Measurements from ENCODE around the gene GRK2.

The GRK2 gene

DNA sequence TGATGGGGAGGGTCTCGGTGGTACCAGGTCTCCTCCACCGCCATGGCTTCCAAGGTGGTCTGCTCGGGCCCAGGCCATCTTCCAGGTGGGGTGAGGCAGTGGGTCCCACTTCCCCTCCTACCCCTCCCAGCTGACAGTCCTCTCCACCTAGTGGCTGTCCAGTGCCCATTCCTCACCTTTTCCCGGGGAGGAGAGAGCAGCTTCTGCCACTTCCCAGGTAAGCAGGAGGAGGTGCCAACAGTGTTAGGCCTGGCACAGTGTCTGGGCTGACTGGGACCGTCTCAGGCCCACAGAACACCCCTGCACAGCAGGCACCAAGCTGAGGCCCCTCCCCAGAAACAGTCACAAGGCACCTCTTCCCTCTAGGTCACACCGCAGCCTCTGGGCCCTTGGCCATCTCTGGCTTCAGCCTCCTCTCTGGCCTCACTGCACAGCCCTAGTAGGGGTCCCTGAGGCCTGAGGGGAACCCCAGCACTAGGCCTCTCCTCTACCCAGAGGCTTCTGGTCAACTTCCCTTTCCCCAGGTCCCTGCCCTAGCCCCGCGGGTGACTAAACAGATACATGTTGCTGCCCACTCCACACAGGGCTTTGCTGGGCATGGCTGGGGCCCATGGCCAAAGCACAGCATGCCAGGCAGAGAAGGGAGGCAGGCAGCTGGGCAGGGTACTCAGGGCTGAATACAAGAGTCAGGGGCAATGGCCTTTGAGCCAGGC is 20.5 kb downstream of the GRK2 start:
- Histone ChIP-seq H3K27me3 (replicated peaks; ENCODE audit: control insufficient read depth, insufficient read depth, low read length) (no peaks in the 10 kb centered on the region), H3K36me3 (ENCODE audit: control insufficient read depth, insufficient read depth, low read length) (peaks cover 46% of the 10 kb centered on the region), H3K4me3 (replicated peaks; ENCODE audit: low read depth, low read length) (no peak overlapping the region)
- peak; percentile 9 for TF ChIP-seq CTCF (IDR thresholded peaks at IDR 0.05; ENCODE audit: insufficient read depth, low read length, poor library complexity, severe bottlenecking)
- DNase-seq (ENCODE audit: extremely low read depth, insufficient read length) = no peak

GRCh38 chr11:67287355-67288197 is 21.3 kb downstream of the GRK2 start:
- H3K4me3 ChIP-seq (replicated peaks; ENCODE audit: low read depth, low read length) = peak overlapping the region; percentile 91
- peaks cover 44% of the 10 kb centered on the region for H3K36me3 ChIP-seq (ENCODE audit: control insufficient read depth, insufficient read depth, low read length)
- DNase-seq (ENCODE audit: extremely low read depth, insufficient read length) = no peak
- no peak for TF ChIP-seq CTCF (IDR thresholded peaks at IDR 0.05; ENCODE audit: insufficient read depth, low read length, poor library complexity, severe bottlenecking)
- H3K27me3 ChIP-seq (replicated peaks; ENCODE audit: control insufficient read depth, insufficient read depth, low read length) = no peaks in the 10 kb centered on the region

- H3K27me3 ChIP-seq (replicated peaks; ENCODE audit: control insufficient read depth, insufficient read depth, low read length) = no peaks in the 10 kb centered on the region
- no peak for TF ChIP-seq CTCF (IDR thresholded peaks at IDR 0.05; ENCODE audit: insufficient read depth, low read length, poor library complexity, severe bottlenecking)
- DNase-seq (ENCODE audit: extremely low read depth, insufficient read length) = no peak
- H3K36me3 ChIP-seq (ENCODE audit: control insufficient read depth, insufficient read depth, low read length) = peaks cover 39% of the 10 kb centered on the region
- peak overlapping the region; percentile 91 for H3K4me3 ChIP-seq (replicated peaks; ENCODE audit: low read depth, low read length)
Observed at GRCh38 chr11:67288198-67288451, 21.9 kb downstream of the GRK2 start.

DNA sequence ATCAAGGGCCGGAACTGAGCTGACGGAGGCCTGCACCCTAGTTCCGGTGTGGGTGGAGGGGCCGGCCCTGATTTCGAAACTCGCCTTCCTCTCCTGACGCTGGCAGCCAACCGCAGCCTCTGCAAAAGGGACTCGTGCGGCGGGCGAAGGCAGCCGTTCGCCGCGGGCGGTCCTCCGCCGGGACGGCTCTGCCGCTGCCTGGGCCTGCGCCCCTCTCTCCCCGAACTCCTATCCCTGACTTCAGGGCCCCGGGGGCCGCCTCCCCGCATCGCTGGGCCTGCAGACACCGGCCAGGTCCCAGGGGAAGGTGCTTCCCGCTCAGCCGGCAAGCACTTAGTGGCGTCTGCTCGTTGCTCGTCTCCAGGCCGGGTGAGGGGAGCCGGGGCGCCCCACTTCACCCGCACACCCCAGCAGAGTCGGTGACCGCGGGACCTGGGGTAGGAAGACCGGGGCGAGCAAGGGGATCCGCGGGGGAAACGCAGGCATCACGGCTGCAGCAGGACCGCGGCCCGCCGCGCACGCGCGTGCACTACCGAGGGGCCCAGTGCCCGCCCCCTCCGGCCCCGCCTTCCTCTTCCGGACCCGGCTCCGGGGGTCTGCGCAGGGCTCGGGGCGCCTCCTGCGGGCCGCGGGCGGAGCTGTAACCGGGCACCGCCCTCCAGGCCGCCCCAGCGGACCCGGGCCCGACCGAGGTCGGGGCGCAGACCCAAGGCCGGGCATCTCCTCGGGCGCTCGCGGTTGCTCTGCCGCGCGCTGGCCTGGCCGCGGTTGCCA is 22.4 kb downstream of the GRK2 start:
- peaks cover 35% of the 10 kb centered on the region for H3K36me3 ChIP-seq (ENCODE audit: control insufficient read depth, insufficient read depth, low read length)
- peak; percentile 15 for TF ChIP-seq CTCF (IDR thresholded peaks at IDR 0.05; ENCODE audit: insufficient read depth, low read length, poor library complexity, severe bottlenecking)
- peak overlapping the region; percentile 91 for H3K4me3 ChIP-seq (replicated peaks; ENCODE audit: low read depth, low read length)
- H3K27me3 ChIP-seq (replicated peaks; ENCODE audit: control insufficient read depth, insufficient read depth, low read length) = no peaks in the 10 kb centered on the region
- peak; percentile 94 for DNase-seq (ENCODE audit: extremely low read depth, insufficient read length)

DNA sequence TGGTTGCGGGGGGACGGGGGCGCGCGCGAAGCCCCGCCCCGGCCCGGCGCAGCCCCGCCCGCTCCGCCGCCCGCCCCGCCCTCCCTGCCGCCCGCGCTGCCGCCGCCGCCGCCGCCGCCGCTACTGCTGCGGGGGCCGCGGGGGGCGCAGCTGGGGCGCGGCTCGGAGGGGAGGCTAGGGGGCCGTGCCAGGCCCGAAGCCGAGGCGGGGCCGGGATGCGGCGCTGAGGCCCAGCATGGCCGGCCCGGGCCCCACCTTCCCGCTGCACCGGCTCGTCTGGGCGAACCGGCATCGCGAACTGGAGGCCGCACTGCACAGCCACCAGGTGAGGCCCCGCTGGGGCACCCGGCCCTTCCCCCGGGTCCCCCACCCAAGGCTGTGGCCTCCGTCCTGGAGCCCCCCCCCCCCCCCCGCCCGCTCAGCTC is 23.0 kb downstream of the GRK2 start, which contains the start of gene ANKRD13D:
Gene ANKRD13D (plus strand): TSS at position 78 of the 425 bp plus-strand sequence. CDS start 158 bp downstream, at position 236.
- peaks cover 29% of the 10 kb centered on the region for H3K36me3 ChIP-seq (ENCODE audit: control insufficient read depth, insufficient read depth, low read length)
- no peak for TF ChIP-seq CTCF (IDR thresholded peaks at IDR 0.05; ENCODE audit: insufficient read depth, low read length, poor library complexity, severe bottlenecking)
- peak within 1 kb of the TSS; percentile 91 for H3K4me3 ChIP-seq (replicated peaks; ENCODE audit: low read depth, low read length)
- H3K27me3 ChIP-seq (replicated peaks; ENCODE audit: control insufficient read depth, insufficient read depth, low read length) = no peaks in the 10 kb centered on the region
- DNase-seq (ENCODE audit: extremely low read depth, insufficient read length) = no peak
